ENCODE data around the gene XPO4.

XPO4 gene

GRCh38 chr13:20826301-20826700 is 76.2 kb downstream of the XPO4 start:
- H3K9me3 Mint-ChIP-seq: no peaks in the 10 kb centered on the region
- H3K27me3 Mint-ChIP-seq: no peaks in the 10 kb centered on the region
- no peak overlapping the region for H3K4me3 Mint-ChIP-seq
- H3K4me1 Mint-ChIP-seq: peaks cover 13% of the 10 kb centered on the region
- H3K27ac Mint-ChIP-seq: no peak overlapping the region
- peaks cover 6% of the 10 kb centered on the region for H3K36me3 Mint-ChIP-seq

GRCh38 chr13:20825477-20825875 is 77.1 kb downstream of the XPO4 start:
- Mint-ChIP-seq H3K27ac (no peak overlapping the region), H3K27me3 (no peaks in the 10 kb centered on the region), H3K4me3 (no peak overlapping the region), H3K36me3 (peaks cover 6% of the 10 kb centered on the region), H3K4me1 (peaks cover 16% of the 10 kb centered on the region), H3K9me3 (no peaks in the 10 kb centered on the region)

- Mint-ChIP-seq H3K27me3 (no peaks in the 10 kb centered on the region), H3K36me3 (peaks cover 6% of the 10 kb centered on the region), H3K4me1 (peaks cover 16% of the 10 kb centered on the region), H3K9me3 (no peaks in the 10 kb centered on the region), H3K27ac (no peak overlapping the region), H3K4me3 (no peak overlapping the region)
These were observed 77.6 kb downstream of the XPO4 start for GRCh38 chr13:20824762-20825476.

GRCh38 chr13:20823071-20823470 is 79.5 kb downstream of the XPO4 start:
- Mint-ChIP-seq H3K36me3 (peaks cover 6% of the 10 kb centered on the region), H3K4me3 (no peak overlapping the region), H3K9me3 (no peaks in the 10 kb centered on the region), H3K27ac (no peak overlapping the region), H3K27me3 (no peaks in the 10 kb centered on the region), H3K4me1 (peaks cover 8% of the 10 kb centered on the region)

- Mint-ChIP-seq H3K27me3 (no peaks in the 10 kb centered on the region), H3K4me3 (no peak overlapping the region), H3K9me3 (no peaks in the 10 kb centered on the region), H3K4me1 (peaks cover 9% of the 10 kb centered on the region), H3K27ac (no peak overlapping the region), H3K36me3 (peaks cover 7% of the 10 kb centered on the region)
These were observed 80.1 kb downstream of the XPO4 start for GRCh38 chr13:20822406-20822805.

- Mint-ChIP-seq H3K9me3 (no peaks in the 10 kb centered on the region), H3K4me1 (peaks cover 9% of the 10 kb centered on the region), H3K4me3 (no peak overlapping the region), H3K36me3 (peaks cover 14% of the 10 kb centered on the region), H3K27ac (no peak overlapping the region), H3K27me3 (no peaks in the 10 kb centered on the region)
These were observed 82.8 kb downstream of the XPO4 start for GRCh38 chr13:20819715-20820114.

GRCh38 chr13:20815464-20815863 is 87.1 kb downstream of the XPO4 start:
- no peak overlapping the region for H3K4me3 Mint-ChIP-seq
- no peaks in the 10 kb centered on the region for H3K9me3 Mint-ChIP-seq
- no peak overlapping the region for H3K27ac Mint-ChIP-seq
- peaks cover 4% of the 10 kb centered on the region for H3K4me1 Mint-ChIP-seq
- H3K36me3 Mint-ChIP-seq: peaks cover 15% of the 10 kb centered on the region
- no peaks in the 10 kb centered on the region for H3K27me3 Mint-ChIP-seq

- Mint-ChIP-seq H3K4me3 (no peak overlapping the region), H3K9me3 (no peaks in the 10 kb centered on the region), H3K27ac (no peak overlapping the region), H3K27me3 (no peaks in the 10 kb centered on the region), H3K4me1 (peaks cover 4% of the 10 kb centered on the region), H3K36me3 (peaks cover 15% of the 10 kb centered on the region)
These were observed 88.2 kb downstream of the XPO4 start for GRCh38 chr13:20814224-20814910.

GRCh38 chr13:20812890-20813289 is 89.7 kb downstream of the XPO4 start:
- peaks cover 4% of the 10 kb centered on the region for H3K4me1 Mint-ChIP-seq
- H3K36me3 Mint-ChIP-seq: peaks cover 15% of the 10 kb centered on the region
- no peaks in the 10 kb centered on the region for H3K9me3 Mint-ChIP-seq
- no peaks in the 10 kb centered on the region for H3K27me3 Mint-ChIP-seq
- no peak overlapping the region for H3K27ac Mint-ChIP-seq
- H3K4me3 Mint-ChIP-seq: no peak overlapping the region

- peak overlapping the region; percentile 5 for H3K27ac Mint-ChIP-seq
- no peaks in the 10 kb centered on the region for H3K9me3 Mint-ChIP-seq
- no peaks in the 10 kb centered on the region for H3K27me3 Mint-ChIP-seq
- no peaks in the 10 kb centered on the region for H3K4me1 Mint-ChIP-seq
- no peak overlapping the region for H3K4me3 Mint-ChIP-seq
- peaks cover 11% of the 10 kb centered on the region for H3K36me3 Mint-ChIP-seq
These were observed 91.7 kb downstream of the XPO4 start for GRCh38 chr13:20810808-20811207.

GRCh38 chr13:20808874-20809273 is 93.7 kb downstream of the XPO4 start:
- H3K27me3 Mint-ChIP-seq: no peaks in the 10 kb centered on the region
- H3K4me1 Mint-ChIP-seq: peaks cover 4% of the 10 kb centered on the region
- no peaks in the 10 kb centered on the region for H3K9me3 Mint-ChIP-seq
- no peak overlapping the region for H3K27ac Mint-ChIP-seq
- H3K36me3 Mint-ChIP-seq: peaks cover 12% of the 10 kb centered on the region
- no peak overlapping the region for H3K4me3 Mint-ChIP-seq

- Mint-ChIP-seq H3K4me3 (no peak overlapping the region), H3K4me1 (peaks cover 14% of the 10 kb centered on the region), H3K9me3 (no peaks in the 10 kb centered on the region), H3K27me3 (no peaks in the 10 kb centered on the region), H3K27ac (peak overlapping the region; percentile 3), H3K36me3 (peaks cover 9% of the 10 kb centered on the region)
These were observed 99.2 kb downstream of the XPO4 start for GRCh38 chr13:20803180-20803965.

GRCh38 chr13:20801707-20802106 is 100.8 kb downstream of the XPO4 start:
- H3K27ac Mint-ChIP-seq: peak overlapping the region; percentile 70
- no peaks in the 10 kb centered on the region for H3K9me3 Mint-ChIP-seq
- H3K4me1 Mint-ChIP-seq: peaks cover 29% of the 10 kb centered on the region
- H3K27me3 Mint-ChIP-seq: no peaks in the 10 kb centered on the region
- peaks cover 11% of the 10 kb centered on the region for H3K36me3 Mint-ChIP-seq
- no peak overlapping the region for H3K4me3 Mint-ChIP-seq

GRCh38 chr13:20799726-20800416 is 102.7 kb downstream of the XPO4 start:
- H3K9me3 Mint-ChIP-seq: no peaks in the 10 kb centered on the region
- H3K36me3 Mint-ChIP-seq: peaks cover 11% of the 10 kb centered on the region
- H3K4me1 Mint-ChIP-seq: peaks cover 30% of the 10 kb centered on the region
- no peak overlapping the region for H3K27ac Mint-ChIP-seq
- no peak overlapping the region for H3K4me3 Mint-ChIP-seq
- H3K27me3 Mint-ChIP-seq: no peaks in the 10 kb centered on the region

GRCh38 chr13:20798027-20798426 is 104.5 kb downstream of the XPO4 start:
- no peaks in the 10 kb centered on the region for H3K27me3 Mint-ChIP-seq
- no peak overlapping the region for H3K4me3 Mint-ChIP-seq
- H3K36me3 Mint-ChIP-seq: peaks cover 14% of the 10 kb centered on the region
- peaks cover 22% of the 10 kb centered on the region for H3K4me1 Mint-ChIP-seq
- peak overlapping the region; percentile 79 for H3K27ac Mint-ChIP-seq
- no peaks in the 10 kb centered on the region for H3K9me3 Mint-ChIP-seq
